ENCODE results near the gene ZBTB25.

Gene ZBTB25

GRCh38 chr14:64459405-64460136 is 44.1 kb downstream of the ZBTB25 start:
- no peak overlapping the region for H3K4me3 ChIP-seq (ENCODE audit: low read length)
- no peak for TF ChIP-seq CTCF (IDR thresholded peaks at IDR 0.05; ENCODE audit: insufficient read depth, low read depth, low read length, missing control alignments)
- DNase-seq (ENCODE audit: low read depth) = no peak

DNA sequence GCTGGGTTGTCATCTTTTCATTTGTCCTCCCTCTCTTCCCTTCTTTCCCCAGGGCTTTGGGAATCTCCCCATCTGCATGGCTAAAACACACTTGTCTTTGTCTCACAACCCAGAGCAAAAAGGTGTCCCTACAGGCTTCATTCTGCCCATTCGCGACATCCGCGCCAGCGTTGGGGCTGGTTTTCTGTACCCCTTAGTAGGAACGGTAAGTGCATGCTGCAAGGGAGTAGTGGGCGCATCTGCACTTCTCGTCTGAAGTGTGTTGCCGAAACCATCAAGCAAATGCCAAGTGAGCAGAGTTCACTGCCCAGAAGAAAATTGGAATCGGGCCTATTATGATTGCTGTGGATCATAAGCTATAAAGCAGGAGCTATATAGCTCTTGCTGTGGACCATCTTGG is 49.0 kb downstream of the ZBTB25 start:
- no peak for DNase-seq (ENCODE audit: low read depth)
- TF ChIP-seq CTCF (IDR thresholded peaks at IDR 0.05; ENCODE audit: insufficient read depth, low read depth, low read length, missing control alignments) = no peak
- no peak overlapping the region for H3K4me3 ChIP-seq (ENCODE audit: low read length)

DNA sequence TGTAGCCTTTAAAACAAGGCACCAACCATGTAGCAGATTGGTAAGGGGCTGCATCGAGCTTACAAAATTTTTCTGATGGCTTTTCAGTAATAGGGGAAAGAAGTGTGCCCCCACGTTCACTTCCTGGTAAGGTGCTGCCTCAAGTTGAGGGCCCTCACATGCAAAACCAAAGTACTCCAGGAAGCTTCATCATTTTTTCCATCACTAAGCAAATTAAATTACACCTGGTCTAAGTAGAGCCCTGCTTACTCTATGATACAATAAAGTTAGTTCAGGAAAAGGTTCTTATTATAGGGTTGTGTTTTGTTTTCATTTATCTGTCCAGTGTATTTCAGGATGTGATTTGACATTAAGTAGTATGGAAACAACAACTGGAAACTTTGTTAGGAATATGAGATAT is 53.4 kb downstream of the ZBTB25 start:
- DNase-seq (ENCODE audit: low read depth) = no peak
- no peak for TF ChIP-seq CTCF (IDR thresholded peaks at IDR 0.05; ENCODE audit: insufficient read depth, low read depth, low read length, missing control alignments)
- no peak overlapping the region for H3K4me3 ChIP-seq (ENCODE audit: low read length)

GRCh38 chr14:64447876-64448670 is 55.6 kb downstream of the ZBTB25 start:
- H3K4me3 ChIP-seq (ENCODE audit: low read length) = no peak overlapping the region
- no peak for DNase-seq (ENCODE audit: low read depth)
- no peak for TF ChIP-seq CTCF (IDR thresholded peaks at IDR 0.05; ENCODE audit: insufficient read depth, low read depth, low read length, missing control alignments)

DNA sequence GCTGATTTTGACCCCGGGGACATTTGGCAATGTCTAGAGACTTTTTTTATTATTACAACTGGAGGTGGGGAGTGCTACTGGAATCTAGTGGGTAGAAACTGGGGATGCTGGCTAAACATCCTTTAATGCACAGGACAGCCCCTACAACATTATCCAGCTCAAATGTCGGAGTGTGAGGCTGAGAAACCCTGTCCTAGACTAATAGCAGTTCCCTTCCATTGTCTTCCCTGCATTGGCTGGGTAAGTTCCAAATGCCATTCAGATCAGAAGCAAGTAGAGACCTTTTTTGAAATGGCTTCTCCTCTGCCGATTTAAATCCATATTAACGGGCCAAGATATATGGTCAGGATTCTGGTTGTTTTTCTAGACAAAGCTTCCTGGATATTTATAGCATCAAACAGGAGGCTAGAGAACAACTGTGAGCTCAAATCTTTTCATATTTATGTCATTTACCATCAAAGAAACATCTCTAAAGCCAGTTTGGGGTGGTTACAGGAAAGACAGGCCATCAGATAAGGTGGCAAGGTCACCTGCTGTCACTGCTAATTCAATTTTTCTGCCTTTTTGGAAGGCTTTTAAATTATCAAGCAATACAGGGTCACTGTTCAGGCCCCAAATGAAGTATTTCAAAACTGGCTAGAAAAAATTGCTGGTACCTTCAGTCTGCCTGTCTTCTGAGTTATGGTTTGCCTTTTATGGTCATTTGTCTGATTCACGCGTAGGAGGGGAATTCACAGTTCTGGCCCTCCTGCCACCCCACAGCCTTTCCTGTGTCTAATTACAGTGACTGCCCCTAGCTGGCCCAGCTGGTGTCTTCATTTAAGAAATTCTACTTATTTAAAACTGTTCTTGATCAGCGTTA is 58.4 kb downstream of the ZBTB25 start:
- peak; percentile 68 for DNase-seq (ENCODE audit: low read depth)
- H3K4me3 ChIP-seq (ENCODE audit: low read length) = no peak overlapping the region
- no peak for TF ChIP-seq CTCF (IDR thresholded peaks at IDR 0.05; ENCODE audit: insufficient read depth, low read depth, low read length, missing control alignments)

GRCh38 chr14:64444140-64444539 is 59.5 kb downstream of the ZBTB25 start:
- TF ChIP-seq CTCF (IDR thresholded peaks at IDR 0.05; ENCODE audit: insufficient read depth, low read depth, low read length, missing control alignments) = no peak
- no peak for DNase-seq (ENCODE audit: low read depth)
- no peak overlapping the region for H3K4me3 ChIP-seq (ENCODE audit: low read length)
